Sigmoid colon (tissue), 4 donors: ENCODE measurements around the gene FBXL13.

Experiments used
- POLR2A ChIP-seq, 2 donors: fragments of 450-650 bp; IDR thresholded peaks; one replicate each; pipeline ENCODE4 v1.6.1; 2016; ENCODE audit warnings: antibody characterized with exemption in 2 of 2, mild to moderate bottlenecking in 2 of 2, moderate library complexity in 2 of 2
- POLR2AphosphoS5 ChIP-seq, 4 donors: sonication (generic); formaldehyde crosslinking; IDR thresholded peaks; one replicate each; pipeline ENCODE4 v1.6.1; 2017; ENCODE audit warnings: antibody characterized with exemption in 4 of 4
- TF ChIP-seq, protein P1 (sequence below), 4 experiments: fragments of 450-650 bp in 3 of 4; fragments of 200-600 bp in 1 of 4; IDR thresholded peaks; one replicate each; pipeline ENCODE4 v1.5.1; 2016 to 2019; ENCODE audit warnings: antibody characterized with exemption in 4 of 4, mild to moderate bottlenecking in 3 of 4, moderate library complexity in 2 of 4

DNA sequence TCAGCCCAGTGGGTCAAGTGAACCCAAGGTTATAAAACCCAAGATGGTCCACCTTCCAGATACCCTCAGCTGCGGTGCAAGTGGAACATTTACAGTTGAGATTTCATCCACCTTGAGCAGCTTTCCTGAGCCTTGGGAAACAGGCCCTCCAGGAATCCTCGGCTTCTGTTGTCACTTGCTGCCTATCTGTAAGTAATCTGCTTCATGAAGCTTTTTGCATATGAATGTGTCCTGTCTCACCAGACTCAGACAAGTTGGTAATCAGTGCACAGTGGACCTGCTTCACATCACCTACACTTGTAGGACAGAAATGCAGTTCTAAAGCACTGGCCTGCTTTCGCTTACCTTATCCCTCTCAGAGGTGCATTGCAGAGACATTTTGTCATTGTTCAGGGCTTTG lies 245.5 kb downstream of the FBXL13 start:
- TF ChIP-seq, protein P1, sequence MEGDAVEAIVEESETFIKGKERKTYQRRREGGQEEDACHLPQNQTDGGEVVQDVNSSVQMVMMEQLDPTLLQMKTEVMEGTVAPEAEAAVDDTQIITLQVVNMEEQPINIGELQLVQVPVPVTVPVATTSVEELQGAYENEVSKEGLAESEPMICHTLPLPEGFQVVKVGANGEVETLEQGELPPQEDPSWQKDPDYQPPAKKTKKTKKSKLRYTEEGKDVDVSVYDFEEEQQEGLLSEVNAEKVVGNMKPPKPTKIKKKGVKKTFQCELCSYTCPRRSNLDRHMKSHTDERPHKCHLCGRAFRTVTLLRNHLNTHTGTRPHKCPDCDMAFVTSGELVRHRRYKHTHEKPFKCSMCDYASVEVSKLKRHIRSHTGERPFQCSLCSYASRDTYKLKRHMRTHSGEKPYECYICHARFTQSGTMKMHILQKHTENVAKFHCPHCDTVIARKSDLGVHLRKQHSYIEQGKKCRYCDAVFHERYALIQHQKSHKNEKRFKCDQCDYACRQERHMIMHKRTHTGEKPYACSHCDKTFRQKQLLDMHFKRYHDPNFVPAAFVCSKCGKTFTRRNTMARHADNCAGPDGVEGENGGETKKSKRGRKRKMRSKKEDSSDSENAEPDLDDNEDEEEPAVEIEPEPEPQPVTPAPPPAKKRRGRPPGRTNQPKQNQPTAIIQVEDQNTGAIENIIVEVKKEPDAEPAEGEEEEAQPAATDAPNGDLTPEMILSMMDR (IDR thresholded peaks at IDR 0.05): no peak
- no peak for TF ChIP-seq POLR2AphosphoS5 (IDR thresholded peaks at IDR 0.05)
- no peak for TF ChIP-seq POLR2A (IDR thresholded peaks at IDR 0.05)
